OCI-LY3 (cell line): ENCODE results near the gene PTPN1.

Experiments
- H2AFZ ChIP-seq: fragments of 200-600, 300-600 bp; shearing (Covaris generic); 2 replicates; pipeline ENCODE4 v1.6.0; 2014; ENCODE audit warnings: antibody characterized with exemption, low read depth, low read length
- H3K27ac ChIP-seq: fragments of 200-600, 300-600 bp; sonication (generic); 2 replicates; pipeline ENCODE4 v1.5.1; 2014; ENCODE audit warnings: mild to moderate bottlenecking, low read length, moderate library complexity, mixed read lengths
- H3K27me3 ChIP-seq: fragments of 200-600, 300-600 bp; sonication (generic); 2 replicates; pipeline ENCODE4 v1.6.1; 2014; ENCODE audit warnings: low read depth, low read length, mixed read lengths
- H3K36me3 ChIP-seq: fragments of 200-600, 300-600 bp; sonication (generic); replicated peaks from 2 replicates; pipeline ENCODE3; 2014; ENCODE audit warnings: low read depth, low read length, mixed read lengths
- H3K4me1 ChIP-seq: fragments of 300-600, 200-600 bp; sonication (generic); 2 replicates; pipeline ENCODE4 v1.6.1; 2014; ENCODE audit warnings: low read length, mixed read lengths
- H3K4me2 ChIP-seq: fragments of 200-600, 300-600 bp; sonication (generic); 2 replicates; pipeline ENCODE4 v1.6.1; 2014; ENCODE audit warnings: low read length, mixed read lengths
- H3K4me3 ChIP-seq: fragments of 300-600, 200-600 bp; sonication (generic); 2 replicates; pipeline ENCODE4 v1.5.1; 2014; ENCODE audit warnings: antibody characterized with exemption, mild to moderate bottlenecking, low read length, moderate library complexity
- H3K79me2 ChIP-seq: fragments of 300-600, 200-600 bp; shearing (Covaris generic); 2 replicates; pipeline ENCODE4 v1.6.1; 2014; ENCODE audit warnings: mild to moderate bottlenecking, low read length, mixed read lengths
- H3K9ac ChIP-seq: fragments of 300-600, 200-600 bp; shearing (Covaris generic); 2 replicates; pipeline ENCODE4 v1.6.0; 2014; ENCODE audit warnings: mild to moderate bottlenecking, low read length, moderate library complexity
- H3K9me3 ChIP-seq: fragments of 200-600, 300-600 bp; shearing (Covaris generic); 2 replicates; pipeline ENCODE4 v1.6.1; 2014; ENCODE audit warnings: low read length, mixed read lengths; ENCODE audit not compliant: insufficient read depth
- H4K20me1 ChIP-seq: fragments of 200-600, 300-600 bp; sonication (generic); 2 replicates; pipeline ENCODE4 v1.6.1; 2016; ENCODE audit warnings: low read length, mixed read lengths; ENCODE audit not compliant: insufficient read depth
- EZH2phosphoT487 ChIP-seq: fragments of 200-600 bp; shearing (Covaris generic); IDR thresholded peaks from 2 replicates; pipeline ENCODE4 v1.6.1; 2018; ENCODE audit warnings: antibody characterized with exemption, mixed run types, low read depth
- TF ChIP-seq, protein P1 (sequence below): fragments of 200-600, 300-600 bp; sonication (generic); IDR thresholded peaks from 2 replicates; pipeline ENCODE4 v1.5.1; 2014; ENCODE audit warnings: antibody characterized with exemption, low read length, low read depth

The PTPN1 gene

DNA sequence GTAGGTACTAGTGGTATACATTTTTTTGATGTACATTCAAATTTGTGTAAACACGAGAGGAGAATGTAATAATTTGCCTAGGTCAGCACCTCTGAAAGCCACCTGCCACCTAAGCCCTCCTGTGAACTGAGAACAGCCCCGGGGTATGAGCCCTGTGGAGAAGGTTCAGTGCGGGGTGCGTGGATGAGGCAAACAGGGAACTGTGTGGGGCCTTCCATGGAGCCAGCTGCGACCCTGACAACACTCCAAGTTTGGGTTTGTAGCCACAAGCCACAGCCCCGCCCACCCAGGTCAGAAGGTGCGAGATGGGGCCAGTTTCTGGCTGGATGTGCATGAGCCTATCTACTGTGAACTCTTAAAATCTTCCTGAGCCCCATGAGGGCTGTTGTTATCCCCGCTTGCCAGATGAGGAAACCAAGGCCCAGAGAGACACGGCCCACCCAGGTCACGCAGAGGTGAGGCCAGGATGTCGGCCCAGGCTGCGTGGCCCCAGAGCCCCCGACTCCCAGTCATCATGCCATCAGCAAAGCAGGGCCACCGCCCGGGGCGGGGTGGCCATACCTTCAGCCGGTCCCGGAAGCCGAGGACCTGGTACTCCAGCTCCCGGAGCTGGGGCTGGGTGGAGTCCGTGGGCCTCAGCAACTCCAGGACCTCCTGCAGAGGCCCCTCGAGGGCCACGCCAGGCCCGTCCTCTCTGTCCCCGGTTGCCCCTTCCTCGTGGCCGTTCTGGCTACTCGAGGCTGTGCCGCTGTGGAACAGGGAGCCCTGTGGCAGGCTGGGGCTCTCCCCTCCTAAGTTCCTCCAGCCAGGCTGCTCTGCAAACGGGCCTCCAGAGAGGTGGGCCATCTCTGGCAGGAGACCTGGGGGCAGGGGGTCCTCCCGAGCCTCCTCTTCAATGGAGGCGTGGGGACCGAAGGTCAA, 91.6 kb downstream of the PTPN1 start:
- Histone ChIP-seq H3K79me2 (no peaks in the 10 kb centered on the region), H3K27ac (no peak overlapping the region), H3K4me3 (no peak overlapping the region), H3K4me2 (no peak overlapping the region), H3K4me1 (peaks cover 15% of the 10 kb centered on the region), H3K36me3 (no peaks in the 10 kb centered on the region), H4K20me1 (no peaks in the 10 kb centered on the region), H3K27me3 (peaks cover 19% of the 10 kb centered on the region), H2AFZ (no peak overlapping the region), H3K9me3 (no peaks in the 10 kb centered on the region), H3K9ac (no peak overlapping the region)
- TF ChIP-seq, protein P1, sequence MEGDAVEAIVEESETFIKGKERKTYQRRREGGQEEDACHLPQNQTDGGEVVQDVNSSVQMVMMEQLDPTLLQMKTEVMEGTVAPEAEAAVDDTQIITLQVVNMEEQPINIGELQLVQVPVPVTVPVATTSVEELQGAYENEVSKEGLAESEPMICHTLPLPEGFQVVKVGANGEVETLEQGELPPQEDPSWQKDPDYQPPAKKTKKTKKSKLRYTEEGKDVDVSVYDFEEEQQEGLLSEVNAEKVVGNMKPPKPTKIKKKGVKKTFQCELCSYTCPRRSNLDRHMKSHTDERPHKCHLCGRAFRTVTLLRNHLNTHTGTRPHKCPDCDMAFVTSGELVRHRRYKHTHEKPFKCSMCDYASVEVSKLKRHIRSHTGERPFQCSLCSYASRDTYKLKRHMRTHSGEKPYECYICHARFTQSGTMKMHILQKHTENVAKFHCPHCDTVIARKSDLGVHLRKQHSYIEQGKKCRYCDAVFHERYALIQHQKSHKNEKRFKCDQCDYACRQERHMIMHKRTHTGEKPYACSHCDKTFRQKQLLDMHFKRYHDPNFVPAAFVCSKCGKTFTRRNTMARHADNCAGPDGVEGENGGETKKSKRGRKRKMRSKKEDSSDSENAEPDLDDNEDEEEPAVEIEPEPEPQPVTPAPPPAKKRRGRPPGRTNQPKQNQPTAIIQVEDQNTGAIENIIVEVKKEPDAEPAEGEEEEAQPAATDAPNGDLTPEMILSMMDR = no peak
- TF ChIP-seq EZH2phosphoT487 = no peak

- H3K36me3 ChIP-seq = no peaks in the 10 kb centered on the region
- TF ChIP-seq EZH2phosphoT487 = no peak
- TF ChIP-seq, protein P1 = no peak
- no peaks in the 10 kb centered on the region for H3K79me2 ChIP-seq
- H3K4me1 ChIP-seq = peaks cover 15% of the 10 kb centered on the region
- H4K20me1 ChIP-seq = no peaks in the 10 kb centered on the region
- H3K9ac ChIP-seq = no peak overlapping the region
- no peak overlapping the region for H3K4me3 ChIP-seq
- no peak overlapping the region for H3K4me2 ChIP-seq
- H3K27me3 ChIP-seq = peaks cover 19% of the 10 kb centered on the region
- no peak overlapping the region for H2AFZ ChIP-seq
- H3K27ac ChIP-seq = no peak overlapping the region
- no peaks in the 10 kb centered on the region for H3K9me3 ChIP-seq
These were observed 92.4 kb downstream of the PTPN1 start for GRCh38 chr20:50602432-50603088.

DNA sequence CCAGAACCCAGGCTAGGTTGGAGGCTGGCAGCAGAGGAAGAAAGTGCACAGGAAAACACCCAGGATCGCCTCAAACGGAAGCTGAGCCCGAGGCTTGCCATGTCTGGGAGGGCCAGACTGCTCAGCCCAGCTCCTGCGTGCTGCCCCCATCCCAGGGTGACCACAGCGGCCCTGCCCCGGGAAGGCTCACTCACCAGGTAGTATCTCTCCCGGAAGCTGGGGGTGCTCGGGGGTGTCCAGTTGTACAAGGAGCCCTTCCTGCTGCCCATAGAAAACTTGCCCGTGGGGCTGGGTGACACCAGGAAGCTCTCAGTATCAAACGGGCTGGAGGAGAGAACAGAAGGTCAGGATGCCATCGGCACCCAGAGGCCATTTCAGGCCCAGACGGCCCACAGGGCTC, 94.3 kb downstream of the PTPN1 start:
- Histone ChIP-seq H3K4me2 (no peak overlapping the region), H3K27ac (no peak overlapping the region), H3K9me3 (no peaks in the 10 kb centered on the region), H4K20me1 (no peaks in the 10 kb centered on the region), H3K79me2 (no peaks in the 10 kb centered on the region), H3K4me1 (peaks cover 15% of the 10 kb centered on the region), H3K9ac (no peak overlapping the region), H3K4me3 (no peak overlapping the region), H2AFZ (no peak overlapping the region), H3K36me3 (no peaks in the 10 kb centered on the region), H3K27me3 (peaks cover 16% of the 10 kb centered on the region)
- no peak for TF ChIP-seq EZH2phosphoT487
- TF ChIP-seq, protein P1 = no peak

DNA sequence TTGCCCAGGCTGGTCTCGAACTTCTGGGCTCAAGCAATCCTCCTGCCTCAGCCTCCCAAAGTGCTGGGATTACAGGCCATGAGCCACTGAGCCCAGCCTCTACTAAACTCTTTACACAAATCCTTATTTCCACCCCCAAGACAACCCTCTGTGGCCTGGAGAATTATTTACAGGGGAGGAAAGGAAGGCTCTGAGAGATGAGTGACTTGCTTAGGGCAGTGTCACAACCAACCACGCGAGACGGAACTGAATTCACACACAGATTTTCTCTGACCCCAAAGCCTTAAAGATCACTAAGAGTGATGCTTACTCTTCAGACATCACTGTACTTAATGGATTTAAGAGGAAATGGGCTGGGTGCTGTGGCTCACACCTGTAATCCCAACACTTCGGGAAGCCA, 95.0 kb downstream of the PTPN1 start:
- no peaks in the 10 kb centered on the region for H4K20me1 ChIP-seq
- H3K79me2 ChIP-seq = no peaks in the 10 kb centered on the region
- no peaks in the 10 kb centered on the region for H3K9me3 ChIP-seq
- no peak overlapping the region for H3K27ac ChIP-seq
- no peak overlapping the region for H3K9ac ChIP-seq
- H3K36me3 ChIP-seq = no peaks in the 10 kb centered on the region
- TF ChIP-seq, protein P1 = no peak
- TF ChIP-seq EZH2phosphoT487 = no peak
- peaks cover 12% of the 10 kb centered on the region for H3K4me1 ChIP-seq
- no peak overlapping the region for H3K4me2 ChIP-seq
- peaks cover 9% of the 10 kb centered on the region for H3K27me3 ChIP-seq
- H2AFZ ChIP-seq = no peak overlapping the region
- H3K4me3 ChIP-seq = no peak overlapping the region
